ENCODE results near the gene NRDE2. TPM values are rescaled to one million over a fixed set of nuclear protein-coding genes. Genes with fewer than 3 reads are reported as not detected.
A peak's percentile ranks its signal among the peaks of the same experiment; 100 is the strongest.

Gene NRDE2
- total RNA-seq, 2 donors from 2014 or later: 21.1 to 34.6 TPM

- peaks cover 6 to 13% of the 10 kb centered on the region in 2 donors for H3K36me3 Mint-ChIP-seq
- H3K9me3 Mint-ChIP-seq: peaks cover 0 to 5% of the 10 kb centered on the region in 2 donors
- H3K27ac Mint-ChIP-seq: no peak overlapping the region
- DNase-seq (ENCODE audit: low spot score in 2 of 2) (no peak), ATAC-seq (no peak)
These were observed 14.5 kb downstream of the NRDE2 start for GRCh38 chr14:90317286-90317685.

- H3K27ac Mint-ChIP-seq: no peak overlapping the region
- DNase-seq (ENCODE audit: low spot score in 2 of 2) (no peak), ATAC-seq (no peak)
- H3K36me3 Mint-ChIP-seq: peaks cover 15 to 16% of the 10 kb centered on the region in 2 donors
- H3K9me3 Mint-ChIP-seq: no peaks in the 10 kb centered on the region
These were observed 23.2 kb downstream of the NRDE2 start for GRCh38 chr14:90308561-90308960.

- DNase-seq (ENCODE audit: low spot score in 2 of 2): no peak
- no peak for ATAC-seq
- Mint-ChIP-seq H3K27ac (no peak overlapping the region), H3K36me3 (peaks cover 6 to 12% of the 10 kb centered on the region in 2 donors), H3K9me3 (no peaks in the 10 kb centered on the region)
These were observed 26.6 kb downstream of the NRDE2 start for GRCh38 chr14:90305176-90305601.

- Mint-ChIP-seq H3K36me3 (peaks cover 6% of the 10 kb centered on the region in 2 donors), H3K9me3 (no peaks in the 10 kb centered on the region), H3K27ac (no peak overlapping the region)
- no peak for ATAC-seq
- DNase-seq (ENCODE audit: low spot score in 2 of 2): no peak
These were observed 27.2 kb downstream of the NRDE2 start for GRCh38 chr14:90304502-90304901.

GRCh38 chr14:90303473-90303872, 28.3 kb downstream of the NRDE2 start:
- Mint-ChIP-seq H3K27ac (no peak overlapping the region), H3K9me3 (no peaks in the 10 kb centered on the region), H3K36me3 (peaks cover 5 to 6% of the 10 kb centered on the region in 2 donors)
- DNase-seq (ENCODE audit: low spot score in 2 of 2) (no peak), ATAC-seq (no peak)

- Mint-ChIP-seq H3K36me3 (peaks cover 5 to 6% of the 10 kb centered on the region in 2 donors), H3K27ac (peak overlapping the region in 1 of 2 donors; percentile 30), H3K9me3 (no peaks in the 10 kb centered on the region)
- ATAC-seq (no peak), DNase-seq (ENCODE audit: low spot score in 2 of 2) (no peak)
These were observed 29.0 kb downstream of the NRDE2 start for GRCh38 chr14:90302529-90303303.

GRCh38 chr14:90301668-90302090, 30.1 kb downstream of the NRDE2 start:
- Mint-ChIP-seq H3K36me3 (peaks cover 5 to 6% of the 10 kb centered on the region in 2 donors), H3K9me3 (no peaks in the 10 kb centered on the region), H3K27ac (no peak overlapping the region)
- no peak for DNase-seq (ENCODE audit: low spot score in 2 of 2)
- no peak for ATAC-seq

GRCh38 chr14:90301122-90301521, 30.6 kb downstream of the NRDE2 start:
- Mint-ChIP-seq H3K27ac (peak overlapping the region in 1 of 2 donors; percentile 70), H3K36me3 (peaks cover 5 to 6% of the 10 kb centered on the region in 2 donors), H3K9me3 (no peaks in the 10 kb centered on the region)
- ATAC-seq (peak in 1 of 2 donors; percentile 43), DNase-seq (ENCODE audit: low spot score in 2 of 2) (no peak)

GRCh38 chr14:90300611-90301047, 31.1 kb downstream of the NRDE2 start:
- Mint-ChIP-seq H3K36me3 (peaks cover 5 to 6% of the 10 kb centered on the region in 2 donors), H3K9me3 (no peaks in the 10 kb centered on the region), H3K27ac (peak overlapping the region; percentile 70 to 81)
- peak; percentile 44 to 60 for ATAC-seq
- DNase-seq (ENCODE audit: low spot score in 2 of 2): no peak

GRCh38 chr14:90299408-90299807, 32.3 kb downstream of the NRDE2 start:
- H3K36me3 Mint-ChIP-seq: peaks cover 5 to 6% of the 10 kb centered on the region in 2 donors
- ATAC-seq (no peak), DNase-seq (ENCODE audit: low spot score in 2 of 2) (no peak)
- no peak overlapping the region for H3K27ac Mint-ChIP-seq
- H3K9me3 Mint-ChIP-seq: no peaks in the 10 kb centered on the region

GRCh38 chr14:90297876-90298629, 33.7 kb downstream of the NRDE2 start:
- DNase-seq (ENCODE audit: low spot score in 2 of 2): no peak
- Mint-ChIP-seq H3K9me3 (no peaks in the 10 kb centered on the region), H3K36me3 (peaks cover 0 to 6% of the 10 kb centered on the region in 2 donors), H3K27ac (no peak overlapping the region)
- no peak for ATAC-seq

- Mint-ChIP-seq H3K9me3 (no peaks in the 10 kb centered on the region), H3K36me3 (peaks cover 0 to 6% of the 10 kb centered on the region in 2 donors), H3K27ac (no peak overlapping the region)
- ATAC-seq (no peak), DNase-seq (ENCODE audit: low spot score in 2 of 2) (no peak)
These were observed 35.1 kb downstream of the NRDE2 start for GRCh38 chr14:90296641-90297040.

- peaks cover 0 to 6% of the 10 kb centered on the region in 2 donors for H3K36me3 Mint-ChIP-seq
- no peaks in the 10 kb centered on the region for H3K9me3 Mint-ChIP-seq
- DNase-seq (ENCODE audit: low spot score in 2 of 2) (no peak), ATAC-seq (no peak)
- no peak overlapping the region for H3K27ac Mint-ChIP-seq
These were observed 35.7 kb downstream of the NRDE2 start for GRCh38 chr14:90295870-90296516.

- peak in 1 of 2 donors; percentile 24 for ATAC-seq
These were observed 36.9 kb downstream of the NRDE2 start for GRCh38 chr14:90294872-90295271.

GRCh38 chr14:90293766-90294730, 37.7 kb downstream of the NRDE2 start:
- DNase-seq (ENCODE audit: low spot score in 2 of 2): no peak
- no peaks in the 10 kb centered on the region for H3K36me3 Mint-ChIP-seq
- no peak overlapping the region for H3K27ac Mint-ChIP-seq
- no peaks in the 10 kb centered on the region for H3K9me3 Mint-ChIP-seq
- no peak for ATAC-seq

More at GRCh38 chr14:90294872-90295271, 36.9 kb downstream of the NRDE2 start:
- Mint-ChIP-seq H3K9me3 (no peaks in the 10 kb centered on the region), H3K27ac (no peak overlapping the region), H3K36me3 (no peaks in the 10 kb centered on the region)
- no peak for DNase-seq (ENCODE audit: low spot score in 2 of 2)

GRCh38 chr14:90291699-90292098, 40.0 kb downstream of the NRDE2 start:
- H3K27ac Mint-ChIP-seq: peak overlapping the region in 1 of 2 donors; percentile 79
- ATAC-seq (no peak), DNase-seq (ENCODE audit: low spot score in 2 of 2) (no peak)
- H3K36me3 Mint-ChIP-seq: no peaks in the 10 kb centered on the region
- no peaks in the 10 kb centered on the region for H3K9me3 Mint-ChIP-seq
